Pancreas (tissue), 10 donors: ENCODE results near the gene PLEKHH1. TPM values are rescaled to one million over a fixed set of nuclear protein-coding genes. Genes with fewer than 3 reads are reported as not detected.

Experiments
- ATAC-seq, 4 donors: fragments of 200-7000 bp; cut with Tn5 transposase; one replicate each; pipeline versions ENCODE4 v1.8.0 to v1.9.1; 2020; ENCODE audit warnings: mild to moderate bottlenecking in 4 of 4, moderate library complexity in 4 of 4
- DNase-seq, 6 donors: peaks; one replicate each; pipeline ENCODE4 v3.0.0-alpha.2; 2020
- FAIRE-seq: peaks from 2 replicates; lab custom pipeline; 2012; peaks lifted over from hg19 to GRCh38; lab: Jason Lieb, UNC
- H3K27ac ChIP-seq, 4 donors: fragments of 200-600 bp; sonication (generic); 1 replicate in 3 of 4; 2 replicates in 1 of 4; pipeline versions ENCODE4 v1.5.0 to v1.8.0; 2020
- H3K27me3 ChIP-seq, 4 donors: fragments of 200-600 bp; one replicate each; pipeline ENCODE4 v1.8.0; 2021
- H3K36me3 ChIP-seq, 3 donors: fragments of 200-600 bp; sonication (generic) in 1 of 3; one replicate each; pipeline versions ENCODE4 v1.5.0 to v1.8.0; 2020 to 2021
- H3K4me1 ChIP-seq, 3 donors: fragments of 200-600 bp; one replicate each; pipeline ENCODE4 v1.8.0; 2021
- H3K4me3 ChIP-seq, 4 donors: fragments of 200-600 bp; sonication (generic) in 2 of 4; one replicate each; pipeline versions ENCODE4 v1.5.0 to v1.8.0; 2020 to 2021
- H3K9me3 ChIP-seq, 4 donors: fragments of 200-600 bp; one replicate each; pipeline ENCODE4 v1.8.0; 2021
- WGBS, 2 donors: extraction: QIAGEN DNeasy Blood & Tissue Kit; methylation state at CpG; one replicate each; pipeline ENCODE4 v1.1.7; 2013; 5-methylcytosine and 5-hydroxymethylcytosine counted together
- intact Hi-C, 3 donors: fragments of 100-400 bp; cut with DNase I; formaldehyde crosslinking; loops; one replicate each; pipeline versions ENCODE4 v1.11.1 to v1.14.2; 2022
- polyA plus RNA-seq, 2 donors: library from polyadenylated mRNA; stranded (reverse); fragments of 200-250 nt; gene quantifications; one replicate each; pipeline ENCODE4 v1.2.3, GENCODE V29; 2013
- total RNA-seq, 6 donors: library from RNA; stranded (reverse); fragmentation: NEBNext Ultra II Directional in 4 of 6; extraction: Animal tissue kit (Norgen Biotek cat#: 25700) in 4 of 6; gene quantifications; one replicate each; pipeline versions ENCODE4 v1.2.1 to v1.2.4, GENCODE V29; 2021 to 2023
- TF ChIP-seq, protein P1 (sequence below), 4 donors: fragments of 200-600 bp; sonication (generic) in 3 of 4; IDR thresholded peaks; one replicate each; pipeline versions ENCODE4 v1.5.0 to v1.8.0; 2021; ENCODE audit warnings: antibody characterized with exemption in 4 of 4
- donor health status: healthy with polysubstance abuse.
- donor health status: DM: no; HTN: no; CAD: no; lungs with moderate emphysema.
- donor health status: DM: no; HTN: no; CAD: no.
- donor health status: control.
- donor health status: control.
- donor health status: Bipolar disorder and iron deficiency.
- donor health status: DM: yes; HTN: yes; CAD: no.
- donor health status: DM: no; HTN: no; CAD: no.
- donor health status: DM: no; HTN: no; CAD: no.
- donor health status: DM: yes; HTN: yes; CAD: no.

PLEKHH1 gene
- total and polyA plus RNA-seq, 8 donors, result 15.0 to 48.8 (median 22.6) TPM

DNA sequence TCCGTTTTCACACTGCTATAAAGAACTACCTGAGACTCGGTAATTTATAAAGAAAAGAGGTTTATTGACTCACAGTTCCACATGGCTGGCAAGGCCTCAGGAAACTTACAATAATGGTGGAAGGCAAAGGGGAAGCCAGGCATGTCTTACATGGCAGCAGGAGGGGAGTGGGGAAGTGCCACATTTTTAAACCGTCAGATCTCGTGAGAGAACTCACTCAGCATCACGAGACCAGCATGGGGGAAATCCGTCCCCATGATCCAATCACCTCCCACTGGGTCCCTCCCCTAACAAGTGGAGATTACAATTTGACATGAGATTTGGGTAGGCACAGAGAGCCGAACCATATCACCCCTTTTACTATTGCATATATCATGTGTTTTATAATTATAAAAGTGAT lies 69.0 kb downstream of the PLEKHH1 start:
- Histone ChIP-seq H3K36me3 (no peaks in the 10 kb centered on the region), H3K9me3 (no peaks in the 10 kb centered on the region), H3K27ac (no peak overlapping the region), H3K4me3 (no peak overlapping the region), H3K4me1 (peaks cover 0 to 5% (median 0%) of the 10 kb centered on the region in 3 donors), H3K27me3 (no peaks in the 10 kb centered on the region)
- TF ChIP-seq, protein P1, sequence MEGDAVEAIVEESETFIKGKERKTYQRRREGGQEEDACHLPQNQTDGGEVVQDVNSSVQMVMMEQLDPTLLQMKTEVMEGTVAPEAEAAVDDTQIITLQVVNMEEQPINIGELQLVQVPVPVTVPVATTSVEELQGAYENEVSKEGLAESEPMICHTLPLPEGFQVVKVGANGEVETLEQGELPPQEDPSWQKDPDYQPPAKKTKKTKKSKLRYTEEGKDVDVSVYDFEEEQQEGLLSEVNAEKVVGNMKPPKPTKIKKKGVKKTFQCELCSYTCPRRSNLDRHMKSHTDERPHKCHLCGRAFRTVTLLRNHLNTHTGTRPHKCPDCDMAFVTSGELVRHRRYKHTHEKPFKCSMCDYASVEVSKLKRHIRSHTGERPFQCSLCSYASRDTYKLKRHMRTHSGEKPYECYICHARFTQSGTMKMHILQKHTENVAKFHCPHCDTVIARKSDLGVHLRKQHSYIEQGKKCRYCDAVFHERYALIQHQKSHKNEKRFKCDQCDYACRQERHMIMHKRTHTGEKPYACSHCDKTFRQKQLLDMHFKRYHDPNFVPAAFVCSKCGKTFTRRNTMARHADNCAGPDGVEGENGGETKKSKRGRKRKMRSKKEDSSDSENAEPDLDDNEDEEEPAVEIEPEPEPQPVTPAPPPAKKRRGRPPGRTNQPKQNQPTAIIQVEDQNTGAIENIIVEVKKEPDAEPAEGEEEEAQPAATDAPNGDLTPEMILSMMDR (IDR thresholded peaks at IDR 0.05), result no peak
- WGBS, 2 donors, result 73 to 76% methylated on average over 7 of the region's 7 CpGs
- no peak for FAIRE-seq
- no peak for ATAC-seq
- intact Hi-C loops, result no loop called here
- no peak for DNase-seq

DNA sequence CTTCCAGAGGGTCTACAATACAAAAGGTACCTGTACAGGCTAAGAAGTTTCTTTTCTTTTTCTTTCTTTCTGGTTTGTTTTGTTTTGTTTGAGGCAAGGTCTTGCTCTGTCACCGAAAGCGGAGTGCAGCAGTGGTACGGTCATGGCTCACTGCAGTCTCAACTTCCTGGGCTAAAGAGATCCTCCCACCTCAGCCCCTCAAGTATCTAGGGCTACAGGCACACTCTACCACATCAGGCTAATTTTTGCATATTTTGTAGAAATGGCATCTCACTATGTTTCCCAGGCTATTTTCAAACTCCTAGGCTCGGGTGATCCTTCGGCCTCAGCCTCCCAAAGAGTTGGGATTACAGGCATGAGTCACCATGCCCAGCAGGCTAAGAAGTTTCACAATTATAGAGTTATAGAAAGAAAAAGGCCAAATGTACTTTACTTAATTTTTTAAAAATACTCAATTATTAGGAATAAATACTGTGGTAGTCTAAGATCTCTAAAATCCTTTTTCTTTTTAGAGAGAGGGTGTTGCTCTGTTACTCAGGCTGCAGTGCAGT lies 70.0 kb downstream of the PLEKHH1 start:
- WGBS, 2 donors, result 69 to 73% methylated on average over 5 of the region's 5 CpGs
- Histone ChIP-seq H3K36me3 (no peaks in the 10 kb centered on the region), H3K27ac (no peak overlapping the region), H3K4me3 (no peak overlapping the region), H3K4me1 (peaks cover 0 to 4% (median 0%) of the 10 kb centered on the region in 3 donors), H3K27me3 (no peaks in the 10 kb centered on the region), H3K9me3 (no peaks in the 10 kb centered on the region)
- FAIRE-seq, result no peak
- DNase-seq, result no peak
- ATAC-seq, result no peak
- intact Hi-C loops, result no loop called here
- TF ChIP-seq, protein P1 (IDR thresholded peaks at IDR 0.05), result no peak

DNA sequence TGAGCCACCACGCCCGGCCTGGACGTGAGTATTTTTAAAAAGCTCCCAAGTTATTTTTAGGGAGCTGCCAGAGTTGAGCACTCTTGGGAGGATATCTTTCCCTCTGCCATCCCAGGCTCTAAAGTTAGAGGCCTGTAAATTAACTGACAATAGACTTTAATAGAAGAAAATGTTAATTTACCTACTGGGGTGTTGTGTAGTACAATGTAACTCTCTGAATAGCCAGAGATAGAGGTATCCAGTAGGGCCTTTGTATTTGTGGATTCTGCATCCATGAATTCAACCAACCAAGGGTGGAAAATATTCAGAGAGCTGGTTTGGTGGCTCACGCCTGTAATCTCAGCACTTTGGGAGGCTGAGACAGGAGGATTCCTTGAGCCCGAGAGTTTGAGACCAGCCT lies 74.6 kb downstream of the PLEKHH1 start:
- Histone ChIP-seq H3K4me1 (no peaks in the 10 kb centered on the region), H3K27me3 (no peaks in the 10 kb centered on the region), H3K36me3 (no peaks in the 10 kb centered on the region), H3K4me3 (no peak overlapping the region), H3K27ac (no peak overlapping the region), H3K9me3 (no peaks in the 10 kb centered on the region)
- ATAC-seq (no peak), DNase-seq (no peak), FAIRE-seq (no peak)
- TF ChIP-seq, protein P1 (IDR thresholded peaks at IDR 0.05), result no peak
- intact Hi-C loops, result no loop called here
- 89 to 90% methylated on average over 5 of the region's 5 CpGs for WGBS, 2 donors

DNA sequence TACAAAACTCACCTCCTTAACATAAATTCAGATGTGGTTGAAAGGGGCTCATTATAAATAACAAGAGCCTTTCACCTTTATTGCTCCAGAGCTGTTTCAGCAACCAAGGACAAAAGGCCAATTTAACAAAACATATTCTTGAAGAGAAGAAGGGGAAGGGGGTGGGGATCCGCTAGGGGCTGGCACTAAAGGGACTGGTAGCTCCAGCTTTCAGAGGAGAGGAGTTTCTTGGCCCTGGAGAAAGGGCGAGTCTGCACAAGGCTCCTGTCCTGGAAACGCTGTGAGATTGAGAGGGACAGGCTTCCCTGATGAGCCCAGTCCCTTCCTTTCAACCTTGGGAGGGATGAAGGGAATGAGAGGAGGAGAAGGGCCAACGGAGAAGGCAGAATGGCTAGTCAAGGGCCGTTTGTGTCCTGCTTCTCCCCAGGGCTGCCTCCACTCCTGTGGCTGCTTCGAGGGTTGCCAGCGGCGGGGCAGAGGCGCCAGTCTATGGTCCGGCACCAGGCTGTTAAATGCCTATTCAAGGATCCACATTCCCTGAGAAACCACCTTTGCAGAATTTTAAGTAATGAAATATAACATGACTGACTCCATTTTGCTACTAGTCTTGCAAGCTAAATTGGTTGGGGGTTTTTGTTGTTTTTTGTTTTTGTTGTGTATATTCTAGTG lies 76.7 kb downstream of the PLEKHH1 start:
- TF ChIP-seq, protein P1 (IDR thresholded peaks at IDR 0.05), result no peak
- H3K27ac ChIP-seq, result no peak overlapping the region
- FAIRE-seq (no peak), ATAC-seq (no peak), DNase-seq (no peak)
- 65 to 76% methylated on average over 10 of the region's 10 CpGs for WGBS, 2 donors
- intact Hi-C loops, result no loop called here
- no peaks in the 10 kb centered on the region for H3K4me1 ChIP-seq
- no peaks in the 10 kb centered on the region for H3K27me3 ChIP-seq
- H3K9me3 ChIP-seq, result no peaks in the 10 kb centered on the region
- no peaks in the 10 kb centered on the region for H3K36me3 ChIP-seq
- H3K4me3 ChIP-seq, result no peak overlapping the region

DNA sequence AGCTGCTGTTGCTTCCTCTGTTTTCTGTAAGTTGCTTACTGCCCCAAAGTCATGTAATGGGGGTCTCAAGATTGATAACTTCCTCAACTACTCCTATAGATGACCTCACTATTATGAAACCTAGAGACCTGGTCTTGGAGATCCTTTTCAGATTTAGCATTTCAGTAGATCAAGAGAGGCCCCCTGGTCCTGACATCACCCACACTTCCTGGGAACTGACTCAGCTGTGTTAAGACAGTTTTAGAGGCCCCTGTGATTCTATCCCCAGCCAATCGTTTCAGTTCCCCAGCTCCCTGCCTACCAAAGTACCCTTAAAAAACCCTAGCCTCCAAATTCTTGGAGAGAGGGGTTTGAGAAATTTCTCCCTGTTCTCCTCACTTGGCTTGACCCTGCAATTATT lies 77.4 kb downstream of the PLEKHH1 start:
- no peaks in the 10 kb centered on the region for H3K9me3 ChIP-seq
- intact Hi-C loops, result no loop called here
- no peak overlapping the region for H3K27ac ChIP-seq
- no peak for FAIRE-seq
- TF ChIP-seq, protein P1 (IDR thresholded peaks at IDR 0.05), result no peak
- WGBS, 2 donors, result 47 to 53% methylated on average over 1 of the region's 1 CpG
- H3K36me3 ChIP-seq, result no peaks in the 10 kb centered on the region
- no peak overlapping the region for H3K4me3 ChIP-seq
- no peak for ATAC-seq
- DNase-seq, result no peak
- H3K27me3 ChIP-seq, result no peaks in the 10 kb centered on the region
- H3K4me1 ChIP-seq, result no peaks in the 10 kb centered on the region
